GM12891 (cell line): ENCODE data around the gene INSR.

ENCODE experiments used
- PAX5 ChIP-seq: IDR thresholded peaks from 2 replicates; pipeline ENCODE4 v1.6.1; 2011; ENCODE audit warnings: low read length, moderate library complexity, mild to moderate bottlenecking; ENCODE audit not compliant: insufficient read depth, severe bottlenecking
- POLR2A ChIP-seq: IDR thresholded peaks from 2 replicates; pipeline ENCODE4 v1.6.1; 2011; ENCODE audit warnings: low read depth, low read length, control low read depth
- POLR2AphosphoS5 ChIP-seq: IDR thresholded peaks from 2 replicates; pipeline ENCODE4 v1.6.1; 2011; ENCODE audit warnings: low read depth, low read length, control low read depth
- POU2F2 ChIP-seq: IDR thresholded peaks from 2 replicates; pipeline ENCODE4 v1.6.1; 2011; ENCODE audit warnings: low read depth, mild to moderate bottlenecking, control low read depth, low read length, moderate library complexity
- SPI1 ChIP-seq: IDR thresholded peaks from 2 replicates; pipeline ENCODE4 v1.6.1; 2011; ENCODE audit warnings: low read depth, low read length, control low read depth
- TAF1 ChIP-seq: IDR thresholded peaks from 2 replicates; pipeline ENCODE4 v1.6.1; 2011; ENCODE audit warnings: low read depth, low read length, control low read depth

DNA sequence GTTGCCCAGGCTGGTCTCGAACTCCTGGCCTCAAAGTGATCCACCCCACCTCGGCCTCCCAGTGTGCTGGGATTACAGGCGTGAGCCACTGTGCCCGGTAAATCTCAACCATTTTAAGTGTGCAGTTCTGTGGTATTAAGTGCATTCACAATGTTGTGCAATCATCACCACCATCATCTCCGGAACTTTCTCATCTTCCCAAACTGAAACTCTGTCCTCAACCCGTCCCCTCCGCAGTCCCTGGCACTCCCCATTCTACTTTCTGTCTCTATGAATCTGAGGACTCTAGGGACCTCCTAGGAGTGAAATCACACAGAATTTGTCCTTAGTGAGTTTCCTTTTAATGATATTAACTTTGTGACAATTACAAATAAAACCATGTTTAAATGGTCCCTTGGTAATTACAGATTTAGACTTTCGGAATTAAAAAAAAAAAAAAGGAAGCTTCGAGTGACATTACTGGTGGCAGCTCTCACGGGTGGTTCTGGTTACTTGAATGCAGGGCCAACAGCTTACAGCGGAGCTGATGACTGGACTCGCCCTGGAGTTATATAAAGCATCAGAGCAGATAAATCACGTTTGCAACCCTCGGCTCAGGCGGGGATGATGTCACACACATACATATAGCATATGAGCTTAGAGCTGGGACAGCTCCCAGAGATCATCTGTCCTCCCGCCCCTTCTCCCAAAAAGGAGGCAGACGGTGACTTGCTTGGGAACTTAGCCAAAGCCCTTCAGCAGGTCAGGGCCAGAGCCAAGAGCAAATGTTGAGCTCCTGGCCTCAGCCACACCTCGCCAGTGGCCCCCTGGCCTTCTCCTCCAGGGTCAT, 134.9 kb downstream of the INSR start:
- no peak for TF ChIP-seq POLR2A
- TF ChIP-seq POLR2AphosphoS5 = no peak
- no peak for TF ChIP-seq PAX5
- TF ChIP-seq POU2F2 = no peak
- TF ChIP-seq SPI1 = no peak
- TF ChIP-seq TAF1 = no peak
